ENCODE measurements around the gene EBP. TPM values are rescaled to one million over a fixed set of nuclear protein-coding genes. Genes with fewer than 3 reads are reported as not detected.

The EBP gene
- total and polyA plus RNA-seq, 7 donors = 3.8 to 11.9 (median 8.1) TPM

GRCh38 chrX:48530736-48531135, 9.1 kb downstream of the EBP start:
- Histone ChIP-seq H3K9me3 (no peaks in the 10 kb centered on the region), H3K27me3 (ENCODE audit: insufficient read depth in 3 of 3, low read length in 2 of 3) (no peaks in the 10 kb centered on the region), H3K4me3 (no peak overlapping the region), H3K36me3 (ENCODE audit: insufficient read depth in 1 of 2, low read depth in 1 of 2) (peaks cover 0 to 12% of the 10 kb centered on the region in 2 donors), H3K4me1 (no peaks in the 10 kb centered on the region), H3K27ac (no peak overlapping the region)
- ATAC-seq (no peak), DNase-seq (no peak)
- intact Hi-C loops (cut with DNase I) = no loop called here
- TF ChIP-seq, protein P1, sequence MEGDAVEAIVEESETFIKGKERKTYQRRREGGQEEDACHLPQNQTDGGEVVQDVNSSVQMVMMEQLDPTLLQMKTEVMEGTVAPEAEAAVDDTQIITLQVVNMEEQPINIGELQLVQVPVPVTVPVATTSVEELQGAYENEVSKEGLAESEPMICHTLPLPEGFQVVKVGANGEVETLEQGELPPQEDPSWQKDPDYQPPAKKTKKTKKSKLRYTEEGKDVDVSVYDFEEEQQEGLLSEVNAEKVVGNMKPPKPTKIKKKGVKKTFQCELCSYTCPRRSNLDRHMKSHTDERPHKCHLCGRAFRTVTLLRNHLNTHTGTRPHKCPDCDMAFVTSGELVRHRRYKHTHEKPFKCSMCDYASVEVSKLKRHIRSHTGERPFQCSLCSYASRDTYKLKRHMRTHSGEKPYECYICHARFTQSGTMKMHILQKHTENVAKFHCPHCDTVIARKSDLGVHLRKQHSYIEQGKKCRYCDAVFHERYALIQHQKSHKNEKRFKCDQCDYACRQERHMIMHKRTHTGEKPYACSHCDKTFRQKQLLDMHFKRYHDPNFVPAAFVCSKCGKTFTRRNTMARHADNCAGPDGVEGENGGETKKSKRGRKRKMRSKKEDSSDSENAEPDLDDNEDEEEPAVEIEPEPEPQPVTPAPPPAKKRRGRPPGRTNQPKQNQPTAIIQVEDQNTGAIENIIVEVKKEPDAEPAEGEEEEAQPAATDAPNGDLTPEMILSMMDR (IDR thresholded peaks at IDR 0.05) = no peak
- 84 to 92% (median 91%) methylated on average over 3 of the region's 3 CpGs for WGBS, 3 donors

- peak overlapping the region; percentile 30 for H3K27ac ChIP-seq
- H3K36me3 ChIP-seq (ENCODE audit: insufficient read depth in 1 of 2, low read depth in 1 of 2) = peaks cover 0 to 12% of the 10 kb centered on the region in 2 donors
- ATAC-seq = peak in 3 of 4 donors; percentile 67 to 80 (median 75)
- H3K4me3 ChIP-seq = no peak overlapping the region
- H3K27me3 ChIP-seq (ENCODE audit: insufficient read depth in 3 of 3, low read length in 2 of 3) = no peaks in the 10 kb centered on the region
- intact Hi-C loops (cut with DNase I) = no loop called here
- H3K9me3 ChIP-seq = no peaks in the 10 kb centered on the region
- DNase-seq = no peak
- no peaks in the 10 kb centered on the region for H3K4me1 ChIP-seq
- WGBS, 3 donors = 56 to 62% (median 58%) methylated on average over 5 of the region's 5 CpGs
- TF ChIP-seq, protein P1 (IDR thresholded peaks at IDR 0.05) = no peak
These were observed 9.9 kb downstream of the EBP start for GRCh38 chrX:48531358-48531959.

- WGBS, 3 donors = 68 to 86% (median 83%) methylated on average over 1 of the region's 1 CpG
- no peak for DNase-seq
- Histone ChIP-seq H3K27me3 (ENCODE audit: insufficient read depth in 3 of 3, low read length in 2 of 3) (no peaks in the 10 kb centered on the region), H3K4me1 (no peaks in the 10 kb centered on the region), H3K4me3 (no peak overlapping the region), H3K36me3 (ENCODE audit: insufficient read depth in 1 of 2, low read depth in 1 of 2) (peaks cover 0 to 6% of the 10 kb centered on the region in 2 donors), H3K9me3 (no peaks in the 10 kb centered on the region), H3K27ac (no peak overlapping the region)
- intact Hi-C loops (cut with DNase I) = no loop called here
- ATAC-seq = no peak
- TF ChIP-seq, protein P1 (IDR thresholded peaks at IDR 0.05) = no peak
These were observed 10.6 kb downstream of the EBP start for GRCh38 chrX:48532161-48532560.

- Histone ChIP-seq H3K4me1 (no peaks in the 10 kb centered on the region), H3K27ac (no peak overlapping the region), H3K4me3 (no peak overlapping the region), H3K36me3 (ENCODE audit: insufficient read depth in 1 of 2, low read depth in 1 of 2) (no peaks in the 10 kb centered on the region), H3K27me3 (ENCODE audit: insufficient read depth in 3 of 3, low read length in 2 of 3) (no peaks in the 10 kb centered on the region), H3K9me3 (no peaks in the 10 kb centered on the region)
- intact Hi-C loops (cut with DNase I) = no loop called here
- WGBS, 3 donors = 85 to 100% (median 88%) methylated on average over 3 of the region's 3 CpGs
- TF ChIP-seq, protein P1 (IDR thresholded peaks at IDR 0.05) = no peak
- no peak for ATAC-seq
- DNase-seq = no peak
These were observed 11.6 kb downstream of the EBP start for GRCh38 chrX:48533165-48533564.

Measured in psoas muscle (tissue), 8 donors.